ENCODE measurements around the gene CLOCK.
"Not testable (repeated sequence)": the region's sequence is repeated elsewhere in the genome, so short reads cannot be mapped to it uniquely, and the experiment has no call there.

Gene CLOCK, protein sequence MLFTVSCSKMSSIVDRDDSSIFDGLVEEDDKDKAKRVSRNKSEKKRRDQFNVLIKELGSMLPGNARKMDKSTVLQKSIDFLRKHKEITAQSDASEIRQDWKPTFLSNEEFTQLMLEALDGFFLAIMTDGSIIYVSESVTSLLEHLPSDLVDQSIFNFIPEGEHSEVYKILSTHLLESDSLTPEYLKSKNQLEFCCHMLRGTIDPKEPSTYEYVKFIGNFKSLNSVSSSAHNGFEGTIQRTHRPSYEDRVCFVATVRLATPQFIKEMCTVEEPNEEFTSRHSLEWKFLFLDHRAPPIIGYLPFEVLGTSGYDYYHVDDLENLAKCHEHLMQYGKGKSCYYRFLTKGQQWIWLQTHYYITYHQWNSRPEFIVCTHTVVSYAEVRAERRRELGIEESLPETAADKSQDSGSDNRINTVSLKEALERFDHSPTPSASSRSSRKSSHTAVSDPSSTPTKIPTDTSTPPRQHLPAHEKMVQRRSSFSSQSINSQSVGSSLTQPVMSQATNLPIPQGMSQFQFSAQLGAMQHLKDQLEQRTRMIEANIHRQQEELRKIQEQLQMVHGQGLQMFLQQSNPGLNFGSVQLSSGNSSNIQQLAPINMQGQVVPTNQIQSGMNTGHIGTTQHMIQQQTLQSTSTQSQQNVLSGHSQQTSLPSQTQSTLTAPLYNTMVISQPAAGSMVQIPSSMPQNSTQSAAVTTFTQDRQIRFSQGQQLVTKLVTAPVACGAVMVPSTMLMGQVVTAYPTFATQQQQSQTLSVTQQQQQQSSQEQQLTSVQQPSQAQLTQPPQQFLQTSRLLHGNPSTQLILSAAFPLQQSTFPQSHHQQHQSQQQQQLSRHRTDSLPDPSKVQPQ

DNA sequence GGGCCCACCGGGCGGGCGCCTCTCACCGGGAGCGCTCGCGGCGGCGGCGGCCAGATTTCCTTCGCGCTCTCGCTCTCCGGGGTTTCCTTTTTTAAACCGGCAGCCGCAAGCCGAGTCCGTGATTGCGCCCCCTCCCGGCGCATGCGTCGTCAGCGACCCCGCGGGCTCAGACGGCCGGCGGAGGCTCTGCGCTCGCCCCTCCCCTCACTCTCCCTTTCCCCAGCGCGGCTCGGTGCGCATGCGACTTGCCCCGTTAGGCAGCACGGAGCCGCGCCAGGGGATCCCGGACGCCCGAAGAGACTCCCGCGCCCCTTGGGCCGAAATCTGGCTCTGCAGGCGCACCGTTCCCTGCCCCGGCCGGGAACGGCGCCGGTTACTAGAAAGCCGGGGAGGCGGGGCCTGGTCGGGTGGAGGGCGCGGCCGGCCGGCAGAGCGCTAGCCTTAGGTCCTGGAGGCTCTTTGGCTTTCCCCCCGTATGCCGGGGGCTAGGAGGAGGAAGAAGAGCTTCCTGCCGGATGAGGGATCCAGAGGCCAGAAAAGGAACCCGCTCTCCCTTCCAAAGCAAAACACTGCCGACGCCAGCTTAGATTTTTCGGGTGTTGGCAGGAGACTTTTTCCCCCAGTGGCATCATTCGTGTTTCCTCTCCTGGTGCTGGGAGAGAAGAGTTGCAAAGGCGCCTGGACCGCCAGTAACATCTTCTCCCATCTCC, at the start of gene CLOCK:
Gene CLOCK (minus strand): TSS at position 154 of the 710 bp plus-strand sequence. CDS start 64,124 bp downstream, outside the sequence.
- DNase-seq (ENCODE audit: low spot score) = peak; percentile 85

DNA sequence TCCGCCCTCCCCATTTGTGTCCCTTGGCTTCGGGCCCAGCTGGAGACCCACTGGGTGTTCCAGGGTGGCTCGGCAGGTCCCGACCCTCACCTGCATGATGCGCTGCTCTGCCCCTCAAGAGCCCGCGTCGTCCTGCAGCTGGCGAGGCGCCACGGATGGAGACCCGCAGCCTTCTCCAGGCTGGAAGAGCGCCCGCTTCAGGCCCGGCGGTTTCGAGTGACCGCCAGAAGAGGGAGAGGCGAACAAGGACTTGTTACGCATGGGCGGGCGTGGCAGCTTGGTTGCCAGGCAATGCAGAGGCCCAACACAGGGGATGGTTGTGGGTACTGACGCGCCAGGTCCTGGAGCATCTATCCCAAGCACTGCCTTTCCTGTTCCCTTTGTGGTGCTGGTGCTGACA, 45.3 kb upstream of the CLOCK start, which contains the start of gene PDCL2:
Gene PDCL2 (minus strand): TSS at position 232 of the 400 bp plus-strand sequence. CDS start 136 bp downstream, at position 96.
- no peak for DNase-seq (ENCODE audit: low spot score)

DNA sequence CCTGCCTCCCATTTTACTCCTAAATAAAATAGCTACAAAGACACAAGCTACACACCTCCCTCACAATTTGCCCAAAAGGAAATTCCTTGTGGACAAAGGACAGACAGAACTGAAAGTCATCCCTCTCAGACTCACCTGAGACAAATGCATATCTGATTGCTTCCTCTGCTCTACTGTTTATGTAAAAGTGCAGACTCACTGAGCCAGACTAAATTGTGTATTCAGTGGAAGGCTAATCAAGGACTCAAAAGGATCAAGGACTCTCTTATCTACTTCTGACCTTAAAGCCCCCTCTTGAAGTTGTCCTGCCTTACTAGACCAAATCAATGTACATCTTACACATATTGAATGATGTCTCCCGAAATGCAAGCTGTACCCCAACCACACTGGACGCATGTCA, 41.5 kb upstream of the CLOCK start:
- no peak for DNase-seq (ENCODE audit: low spot score)

DNA sequence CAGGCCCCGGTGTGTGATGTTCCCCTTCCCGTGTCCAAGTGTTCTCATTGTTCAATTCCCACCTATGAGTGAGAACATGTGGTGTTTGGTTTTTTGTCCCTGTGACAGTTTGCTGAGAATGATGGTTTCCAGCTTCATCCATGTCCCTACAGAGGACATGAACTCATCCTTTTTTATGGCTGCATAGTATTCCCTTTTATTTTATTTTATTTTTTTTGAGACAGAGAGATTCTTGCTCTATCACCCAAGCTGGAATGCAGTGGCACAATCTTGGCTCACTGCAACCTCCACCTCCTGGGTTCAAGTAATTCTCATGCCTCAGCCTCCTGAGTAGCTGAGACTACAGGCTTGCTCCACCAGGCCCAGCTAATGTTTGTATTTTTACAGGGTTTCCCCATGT, 36.1 kb upstream of the CLOCK start:
- DNase-seq (ENCODE audit: low spot score) = not testable (repeated sequence)

DNA sequence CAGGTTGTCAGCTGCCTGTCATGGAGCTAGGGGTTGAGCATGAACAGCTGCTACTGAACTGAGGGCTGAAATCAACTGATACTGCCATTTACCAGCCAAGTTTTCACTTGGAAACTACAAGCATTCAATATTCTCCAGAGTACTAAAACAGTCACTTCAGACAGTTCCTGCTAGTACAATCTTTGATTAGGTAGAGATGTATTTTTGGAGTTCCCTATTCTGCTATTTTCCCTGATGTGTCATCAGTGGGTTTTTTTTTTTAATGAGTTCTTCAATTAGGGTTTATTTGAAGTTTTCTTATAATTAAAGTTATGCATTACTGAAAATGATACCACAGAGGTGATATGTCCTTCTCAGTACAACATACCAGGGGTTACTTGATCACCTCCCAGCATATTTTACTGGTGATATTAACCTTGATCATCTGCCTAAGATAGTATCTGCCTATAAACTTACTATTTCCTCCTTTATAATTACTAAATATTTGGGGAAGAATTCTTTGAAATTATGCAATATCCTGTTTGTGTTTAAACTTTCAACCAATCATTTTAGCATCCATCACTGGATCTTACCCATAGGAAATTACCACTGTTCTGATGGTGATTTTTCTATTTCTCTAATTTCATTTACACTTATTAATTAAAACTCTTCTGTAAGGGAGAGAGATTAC, 31.8 kb upstream of the CLOCK start:
- no peak for DNase-seq (ENCODE audit: low spot score)

DNA sequence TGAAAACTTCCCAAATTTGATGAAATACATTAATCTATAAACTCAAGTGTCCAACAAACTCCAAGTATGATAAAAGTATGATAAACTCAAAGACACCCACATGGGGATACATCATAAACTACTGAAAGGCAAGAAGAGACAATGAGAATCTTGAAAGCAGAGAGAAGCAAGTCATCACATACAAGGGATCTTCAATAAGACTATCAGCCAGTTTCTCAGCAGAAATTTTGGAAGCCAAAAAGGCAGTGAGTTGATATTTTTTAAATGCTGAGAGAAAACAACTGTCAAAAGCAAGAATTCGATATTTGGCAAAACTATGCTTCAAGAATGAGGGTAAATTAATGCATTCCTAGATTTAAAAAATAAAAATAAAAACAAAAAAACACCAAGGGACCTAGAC, 28.8 kb upstream of the CLOCK start:
- no peak for DNase-seq (ENCODE audit: low spot score)

DNA sequence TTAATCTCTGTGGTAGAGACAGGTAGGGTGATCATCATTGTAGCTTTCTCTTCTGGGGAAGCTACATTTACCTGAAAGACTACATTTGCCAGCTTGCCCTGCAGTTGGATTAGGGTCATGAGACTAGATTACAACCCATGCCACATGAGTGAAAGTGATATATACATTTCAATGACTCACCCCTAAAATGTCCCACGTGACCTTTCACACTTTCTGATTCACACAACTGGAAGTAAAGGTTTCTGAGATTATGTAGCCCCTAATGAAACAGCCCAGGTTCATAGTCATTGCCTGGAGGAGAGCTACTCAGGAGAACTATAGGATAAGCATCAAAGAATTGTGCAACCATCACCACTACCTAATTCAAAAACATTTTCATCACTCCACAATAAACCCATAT, 27.5 kb upstream of the CLOCK start:
- no peak for DNase-seq (ENCODE audit: low spot score)

DNA sequence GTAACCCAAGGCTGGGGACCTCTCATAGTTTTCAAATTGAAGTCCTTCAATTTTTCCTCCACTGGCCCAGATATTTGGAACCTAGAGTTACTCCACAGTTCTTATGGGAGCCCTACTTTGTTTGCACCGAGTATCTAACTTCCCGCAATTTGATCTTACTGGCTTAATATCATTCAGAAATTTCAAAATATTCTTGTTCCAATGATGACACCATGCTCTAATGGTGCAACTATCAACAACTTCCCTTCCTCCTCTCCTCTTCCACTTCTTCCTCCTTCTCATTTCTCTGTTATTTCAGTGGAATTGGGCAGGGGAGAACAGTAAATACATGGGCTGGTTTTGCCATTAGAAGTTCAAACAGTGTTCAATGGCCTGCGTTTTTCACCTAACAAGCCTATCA, 25.1 kb upstream of the CLOCK start:
- DNase-seq (ENCODE audit: low spot score) = no peak

DNA sequence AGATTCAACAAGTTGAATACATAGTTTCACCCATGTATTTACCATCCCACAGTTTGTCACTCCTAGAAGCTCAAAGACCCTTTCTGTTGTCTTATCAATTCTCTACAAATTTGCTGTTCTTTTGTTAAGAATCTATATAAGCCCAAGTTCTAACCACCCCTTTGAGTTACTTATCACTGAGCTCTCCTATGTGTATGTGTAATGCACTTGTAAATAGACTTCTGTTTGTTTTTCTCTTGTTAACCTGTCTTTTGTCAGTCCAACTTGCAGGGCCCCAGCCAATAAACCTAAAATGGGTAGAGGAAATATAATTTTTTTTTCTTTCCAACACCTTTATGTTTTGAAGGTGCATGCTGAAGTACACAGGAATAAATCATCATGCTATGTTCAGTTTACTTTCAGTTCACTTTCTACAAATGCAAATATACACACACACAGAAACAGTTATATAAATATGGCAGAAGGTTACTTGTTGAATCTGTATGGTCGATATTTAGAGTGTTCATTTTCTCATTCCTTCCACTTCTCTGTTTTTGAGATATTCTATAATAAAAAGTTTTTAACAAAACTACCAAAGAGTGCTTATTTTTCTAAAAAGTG, 22.3 kb upstream of the CLOCK start:
- DNase-seq (ENCODE audit: low spot score) = no peak

DNA sequence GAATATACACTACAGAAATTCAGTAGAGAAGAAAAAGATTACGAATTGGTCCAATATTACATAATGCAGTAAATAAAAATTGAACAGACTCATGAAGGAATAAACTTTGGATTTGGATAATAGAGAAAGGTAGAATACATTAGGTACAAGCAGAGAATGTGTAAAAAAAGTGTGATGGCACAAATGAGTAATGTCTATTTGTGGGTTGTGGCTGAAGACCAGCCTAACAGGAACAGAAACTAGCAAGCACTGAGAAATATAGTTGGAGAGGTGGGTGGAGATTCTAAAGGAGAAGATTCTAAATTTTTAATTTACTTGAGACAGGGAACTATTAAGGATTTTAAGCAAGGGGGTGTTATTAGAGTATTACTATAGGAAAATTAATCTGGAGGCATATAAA, 15.2 kb upstream of the CLOCK start:
- DNase-seq (ENCODE audit: low spot score) = no peak

DNA sequence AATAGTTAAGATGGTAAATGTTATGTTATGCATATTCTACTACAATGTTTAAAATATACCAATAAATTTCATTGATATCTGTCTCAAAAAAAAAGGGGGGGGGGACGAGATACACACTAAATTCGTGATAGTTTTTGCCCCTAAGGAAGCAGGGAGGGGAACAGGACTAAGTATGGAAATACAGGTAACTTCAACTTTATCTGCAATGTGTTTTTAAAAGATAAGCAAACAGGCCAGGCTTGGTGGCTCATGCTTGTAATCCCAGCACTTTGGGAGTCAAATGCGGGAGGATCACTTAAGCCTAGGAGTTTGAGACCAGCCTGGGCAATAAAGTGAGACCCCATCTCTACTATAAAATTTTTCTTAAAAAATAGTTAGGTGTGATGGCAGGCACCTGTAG, 13.4 kb upstream of the CLOCK start:
- DNase-seq (ENCODE audit: low spot score) = no peak

DNA sequence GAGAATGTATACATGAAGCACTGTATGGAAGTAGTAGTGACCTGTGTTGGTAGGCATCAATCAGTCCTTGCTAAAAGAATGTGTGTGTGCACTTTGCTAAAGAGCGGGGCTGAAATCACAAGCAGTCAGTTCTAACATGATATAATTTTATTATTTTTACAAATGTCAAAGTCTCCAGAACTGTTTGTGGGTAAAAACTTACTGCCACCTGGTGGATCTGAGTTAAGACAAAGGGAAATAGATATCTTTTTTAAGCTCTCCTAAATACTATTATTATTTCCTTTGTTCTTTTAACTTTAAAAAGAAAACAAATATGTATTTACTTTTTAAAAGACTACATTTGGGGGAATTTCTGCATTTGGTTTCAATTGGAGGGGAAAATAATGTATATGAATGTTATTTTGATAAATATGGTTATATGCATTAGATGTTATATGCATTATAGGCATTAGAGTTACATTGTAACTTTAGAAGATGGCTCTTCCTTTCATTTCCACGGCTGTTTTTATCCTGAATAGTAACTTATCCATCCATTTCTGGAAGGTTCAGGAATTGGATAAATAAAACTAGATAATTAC, 7.8 kb upstream of the CLOCK start:
- peak; percentile 22 for DNase-seq (ENCODE audit: low spot score)

DNA sequence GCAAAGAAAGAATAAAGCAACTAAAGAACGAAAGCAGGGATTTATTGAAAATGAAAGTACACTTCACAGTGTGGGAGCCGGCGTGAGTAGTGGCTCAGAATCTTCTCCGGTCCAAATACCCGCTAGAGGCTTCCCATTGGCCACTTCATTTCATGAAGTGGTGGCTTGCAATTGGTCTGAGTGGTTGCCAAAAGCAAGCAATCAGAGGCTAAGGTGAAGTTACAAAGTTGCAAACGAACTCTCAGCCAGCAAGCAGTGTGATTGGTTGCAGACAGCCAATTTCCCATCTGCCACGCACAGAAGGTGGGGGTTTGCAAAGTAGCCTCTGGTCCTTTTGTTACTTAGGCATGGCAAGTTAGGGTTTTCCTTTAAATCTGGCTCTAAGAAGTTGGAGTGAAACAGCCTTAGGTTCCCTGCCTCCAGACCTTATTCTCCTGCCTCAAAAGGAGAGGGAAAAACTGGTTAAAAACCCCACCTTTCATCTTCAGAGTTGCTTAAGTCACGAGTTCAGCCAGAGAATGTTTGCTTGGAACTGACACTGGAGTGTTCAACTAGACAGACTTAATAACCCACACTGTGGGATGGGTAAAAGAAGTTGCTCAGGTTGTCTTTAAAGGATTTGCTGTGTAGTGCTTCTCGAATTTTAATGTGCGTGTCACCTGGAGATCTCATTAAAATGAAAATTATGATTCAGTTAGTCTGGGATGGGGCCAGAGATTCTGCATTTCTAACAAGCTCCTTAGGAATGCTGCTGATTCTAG, 6.9 kb upstream of the CLOCK start:
- no peak for DNase-seq (ENCODE audit: low spot score)

DNA sequence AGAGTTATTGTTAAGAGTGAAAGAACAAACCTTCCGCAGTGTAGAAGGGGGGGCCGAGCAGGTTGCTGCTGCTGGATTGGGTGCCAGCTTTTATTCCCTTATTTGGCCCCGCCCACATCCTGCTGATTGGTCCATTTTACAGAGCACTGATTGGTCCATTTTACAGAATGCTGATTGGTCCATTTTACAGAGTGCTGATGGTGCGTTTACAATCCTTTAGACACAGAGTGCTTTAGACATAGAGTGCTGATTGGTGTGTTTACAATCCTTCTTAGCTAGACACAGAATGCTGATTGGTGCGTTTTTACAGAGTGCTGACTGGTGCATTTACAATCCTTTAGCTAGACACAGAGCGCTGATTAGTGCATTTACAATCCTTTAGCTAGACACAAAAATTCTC, 5.3 kb upstream of the CLOCK start:
- not testable (repeated sequence) for DNase-seq (ENCODE audit: low spot score)

DNA sequence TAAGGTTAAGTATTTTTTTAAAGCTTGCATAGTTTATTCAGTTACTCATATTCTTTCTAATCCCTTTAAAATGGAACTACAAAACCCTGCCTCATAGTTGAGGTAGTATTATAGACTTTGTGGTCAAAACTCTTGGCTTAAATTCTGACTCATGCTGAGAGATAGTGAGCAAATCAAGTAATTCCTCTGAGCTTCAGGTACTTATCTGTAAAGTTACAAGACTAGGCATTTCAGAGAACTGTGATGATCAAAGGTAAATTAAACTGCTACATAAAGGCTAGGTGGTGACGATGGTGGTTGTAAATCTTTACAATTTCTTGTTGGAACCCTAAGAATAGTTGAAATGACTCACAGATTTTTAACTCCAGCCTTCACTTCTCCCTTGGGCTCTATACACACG, 3.2 kb upstream of the CLOCK start:
- peak; percentile 80 for DNase-seq (ENCODE audit: low spot score)

DNA sequence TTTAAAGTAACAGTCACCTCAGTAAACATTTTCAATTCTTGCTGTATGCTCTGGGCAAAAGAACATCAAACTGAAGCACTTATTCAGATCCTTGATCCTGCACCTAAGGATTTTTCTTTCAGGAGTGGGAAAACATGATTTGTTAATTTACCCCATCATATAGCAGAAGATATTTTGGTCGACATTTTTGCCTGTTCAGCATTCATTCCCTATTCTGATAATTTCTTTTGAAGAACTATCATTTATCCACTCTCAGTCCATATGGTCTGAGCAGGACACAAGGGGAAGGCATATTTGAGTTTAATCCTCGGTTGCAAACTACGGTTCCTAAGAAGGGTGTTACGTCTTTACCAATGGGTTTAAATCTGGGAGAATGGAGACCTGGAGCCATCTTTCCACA, 1.2 kb upstream of the CLOCK start:
- no peak for DNase-seq (ENCODE audit: low spot score)

DNA sequence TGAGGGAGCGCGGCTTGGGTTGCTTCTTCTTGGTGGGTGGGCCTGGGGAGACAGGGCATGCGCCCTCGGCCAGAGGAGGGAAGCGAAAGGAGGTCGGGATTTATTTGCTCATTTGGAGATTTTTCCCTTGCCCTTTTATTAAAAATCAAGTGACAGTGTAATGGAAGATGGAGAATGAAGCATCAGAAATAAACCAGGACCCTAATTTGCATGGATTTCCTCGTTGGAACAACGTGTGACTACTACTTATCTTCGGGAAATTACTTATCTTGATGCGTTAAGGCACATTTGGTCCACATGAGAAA, 709 bp upstream of the CLOCK start:
- DNase-seq (ENCODE audit: low spot score) = no peak

DNA sequence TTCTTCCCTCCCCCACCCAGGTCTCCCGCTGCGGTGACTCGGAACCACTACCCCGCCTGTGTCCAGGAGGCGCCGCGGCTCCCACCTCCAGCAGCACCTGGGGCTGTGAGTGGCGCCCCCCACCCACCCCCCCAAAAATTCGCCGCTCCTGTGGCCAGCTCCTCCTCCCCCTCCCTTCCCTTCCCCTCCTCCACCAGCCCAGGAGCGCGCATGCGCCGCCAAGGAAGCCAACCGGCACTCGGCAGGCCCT, 278 bp downstream of the CLOCK start:
- no peak for DNase-seq (ENCODE audit: low spot score)

DNA sequence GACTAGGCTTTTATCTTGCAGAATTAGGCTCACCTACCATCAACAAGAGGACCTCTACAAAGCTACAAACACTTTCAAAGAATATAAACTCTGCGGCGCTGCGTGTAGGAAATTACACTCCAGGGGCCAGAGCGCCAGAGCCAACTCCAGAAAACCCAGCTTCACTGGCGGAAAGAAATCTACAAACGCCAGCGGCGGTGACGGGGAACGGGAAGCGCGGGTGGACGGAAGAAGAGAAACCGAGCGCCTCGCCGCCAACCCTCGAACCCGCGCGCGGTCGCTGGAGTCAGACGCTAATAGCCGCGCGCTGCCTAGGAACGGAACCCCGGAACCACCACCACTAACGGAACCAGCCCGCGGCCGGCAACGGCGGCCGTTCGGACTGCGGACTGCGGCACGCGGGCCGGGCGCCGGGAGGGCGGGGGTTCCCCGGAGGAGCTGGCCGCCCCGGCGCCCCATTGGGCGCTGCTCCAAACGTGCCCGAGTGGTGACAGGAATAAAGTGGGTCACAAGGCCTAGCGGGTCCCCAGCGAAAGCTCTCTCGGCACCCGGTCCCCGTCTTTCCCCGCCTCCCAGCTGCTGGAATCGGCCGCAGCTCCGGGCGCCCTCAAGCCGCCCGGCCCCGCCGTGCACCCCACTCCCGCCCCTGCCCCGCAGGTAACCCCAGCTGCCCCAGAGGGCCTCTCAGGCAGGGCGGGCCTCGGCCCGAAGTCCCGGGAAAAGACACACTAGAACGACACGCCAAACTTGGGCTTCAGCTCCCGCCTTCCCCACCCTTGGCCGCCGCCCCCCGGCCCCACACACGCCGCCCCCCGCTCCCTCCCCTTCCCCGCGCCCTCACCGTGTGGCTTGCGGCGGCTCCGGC, 836 bp downstream of the CLOCK start:
- peak; percentile 76 for DNase-seq (ENCODE audit: low spot score)

DNA sequence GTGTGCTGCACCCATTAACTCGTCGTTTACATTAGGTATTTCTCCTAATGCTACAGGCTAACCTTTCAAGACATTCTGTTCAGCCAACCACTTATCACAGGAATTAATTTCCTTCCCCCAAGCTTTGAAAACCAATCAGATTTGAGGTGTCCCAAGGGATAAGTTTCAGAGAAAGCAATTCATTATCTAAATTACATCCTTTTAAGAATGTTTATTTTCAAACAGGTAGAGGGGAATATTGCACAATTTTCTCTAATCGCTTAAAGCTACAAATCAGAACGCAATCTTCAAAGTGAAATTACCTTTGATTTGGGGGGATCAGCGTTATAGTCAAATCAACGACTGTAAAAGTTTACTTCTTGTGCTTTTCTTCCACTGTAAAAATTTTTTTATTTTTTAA, 1.6 kb downstream of the CLOCK start:
- DNase-seq (ENCODE audit: low spot score) = peak; percentile 18

Data from SW480 (cell line).